GM23338 (cell line): ENCODE data around the gene CBFA2T3. TPM values are rescaled to one million over a fixed set of nuclear protein-coding genes. Genes with fewer than 3 reads are reported as not detected.

Source experiments
- ATAC-seq: fragments of 200-7000 bp; cut with Tn5 transposase; 3 replicates; pipeline ENCODE4 v1.9.1; 2020
- DNase-seq: peaks from one replicate; pipeline ENCODE4 v3.0.0-alpha.2; 2015; ENCODE audit warnings: low spot score
- H2AFZ ChIP-seq: fragments of 200-600 bp; sonication (generic); 2 replicates; pipeline ENCODE4 v1.8.0; 2016; ENCODE audit warnings: antibody characterized with exemption, mild to moderate bottlenecking, moderate library complexity
- H3F3A ChIP-seq: fragments of 200-600 bp; sonication (generic); replicated peaks from 2 replicates; pipeline ENCODE4 v1.8.0; 2017; ENCODE audit warnings: antibody characterized with exemption, mixed run types, low read depth
- H3K27ac ChIP-seq: fragments of 200-600 bp; sonication (generic); 2 replicates; pipeline ENCODE4 v1.6.1; 2016; ENCODE audit warnings: low read depth
- H3K27me3 ChIP-seq: fragments of 200-600 bp; sonication (generic); 2 replicates; pipeline ENCODE4 v1.8.0; 2016; ENCODE audit warnings: mild to moderate bottlenecking, mixed run types, moderate library complexity; ENCODE audit not compliant: insufficient read depth
- H3K36me3 ChIP-seq: fragments of 200-600 bp; sonication (generic); 2 replicates; pipeline ENCODE4 v1.8.0; 2016; ENCODE audit warnings: mild to moderate bottlenecking; ENCODE audit not compliant: insufficient read depth
- H3K4me1 ChIP-seq: fragments of 200-600 bp; sonication (generic); 2 replicates; pipeline ENCODE4 v1.8.0; 2016; ENCODE audit warnings: mild to moderate bottlenecking, moderate library complexity; ENCODE audit not compliant: insufficient read depth
- H3K4me2 ChIP-seq: fragments of 200-600 bp; sonication (generic); 2 replicates; pipeline ENCODE4 v1.7.1; 2017; ENCODE audit warnings: mixed run types
- H3K4me3 ChIP-seq: fragments of 200-600 bp; sonication (generic); 2 replicates; pipeline ENCODE4 v1.6.1; 2016; ENCODE audit warnings: mixed run types
- H3K79me2 ChIP-seq: fragments of 200-600 bp; sonication (generic); replicated peaks from 2 replicates; pipeline ENCODE4 v1.8.0; 2017; ENCODE audit warnings: mild to moderate bottlenecking; ENCODE audit not compliant: insufficient read depth
- H3K9me2 ChIP-seq: fragments of 200-600 bp; sonication (generic); 2 replicates; pipeline ENCODE4 v1.8.0; 2017; ENCODE audit not compliant: insufficient read depth
- H4K20me1 ChIP-seq: fragments of 200-600 bp; sonication (generic); replicated peaks from 2 replicates; pipeline ENCODE4 v1.8.0; 2017; ENCODE audit warnings: mild to moderate bottlenecking; ENCODE audit not compliant: insufficient read depth
- H3K27ac Mint-ChIP-seq: 2 replicates; pipeline ENCODE4 v1.8.0; 2020; ENCODE audit warnings: inconsistent platforms, mild to moderate bottlenecking, moderate library complexity, mixed read lengths
- H3K27me3 Mint-ChIP-seq: 3 replicates; pipeline ENCODE4 v1.8.0; 2022; ENCODE audit warnings: low read depth, mild to moderate bottlenecking, moderate library complexity, mixed read lengths, inconsistent platforms; ENCODE audit not compliant: insufficient read depth, poor library complexity
- H3K36me3 Mint-ChIP-seq: 3 replicates; pipeline ENCODE4 v1.8.0; 2021; ENCODE audit warnings: low read depth, mild to moderate bottlenecking, inconsistent platforms, moderate library complexity, mixed read lengths
- H3K4me1 Mint-ChIP-seq: 3 replicates; pipeline ENCODE4 v1.8.0; 2020; ENCODE audit warnings: mild to moderate bottlenecking, inconsistent platforms, mixed read lengths
- H3K4me3 Mint-ChIP-seq: 3 replicates; pipeline ENCODE4 v1.8.0; 2021; ENCODE audit warnings: moderate library complexity, mild to moderate bottlenecking, inconsistent platforms, mixed read lengths
- H3K9me3 Mint-ChIP-seq: 3 replicates; pipeline ENCODE4 v1.8.0; 2020; ENCODE audit warnings: moderate library complexity, mild to moderate bottlenecking, inconsistent platforms, mixed read lengths
- CREB1 ChIP-seq: fragments of 250-450 bp; sonication (Bioruptor Pico); IDR thresholded peaks from 2 replicates; pipeline ENCODE4 v1.5.0; 2020; ENCODE audit warnings: low read depth, mild to moderate bottlenecking, moderate library complexity
- CTCF ChIP-seq, 2 experiments: fragments of 200-600 bp in 1 of 2; sonication (generic) in 1 of 2; conservative IDR thresholded peaks; 2 replicates each; pipeline versions ENCODE4 v1.5.1 to v1.6.1; 2016 to 2017; ENCODE audit warnings: antibody characterized with exemption in 2 of 2, low read depth in 2 of 2, mild to moderate bottlenecking in 2 of 2, moderate library complexity in 1 of 2
- ETS1 ChIP-seq: IDR thresholded peaks from 2 replicates; pipeline ENCODE4 v1.6.1; 2016; ENCODE audit warnings: antibody characterized with exemption
- EZH2 ChIP-seq: fragments of 200-600 bp; sonication (generic); IDR thresholded peaks from one replicate; pipeline ENCODE4 v1.8.0; 2017; ENCODE audit warnings: antibody characterized with exemption, mild to moderate bottlenecking, low read depth; ENCODE audit not compliant: unreplicated experiment
- EZH2phosphoT487 ChIP-seq: fragments of 200-600 bp; sonication (generic); IDR thresholded peaks from one replicate; pipeline ENCODE4 v1.8.1; 2018; ENCODE audit warnings: antibody characterized with exemption; ENCODE audit not compliant: unreplicated experiment
- JUNB ChIP-seq: IDR thresholded peaks from one replicate; pipeline ENCODE4 v1.6.1; 2016; ENCODE audit warnings: antibody characterized with exemption; ENCODE audit not compliant: unreplicated experiment
- NANOG ChIP-seq: IDR thresholded peaks from 2 replicates; pipeline ENCODE4 v1.6.1; 2016; ENCODE audit warnings: antibody characterized with exemption, borderline replicate concordance
- POLR2AphosphoS5 ChIP-seq: IDR thresholded peaks from 2 replicates; pipeline ENCODE4 v1.6.1; 2016; ENCODE audit warnings: antibody characterized with exemption, low read depth
- REST ChIP-seq: IDR thresholded peaks from one replicate; pipeline ENCODE4 v1.6.1; 2018; ENCODE audit warnings: antibody characterized with exemption; ENCODE audit not compliant: unreplicated experiment
- STAT1 ChIP-seq: IDR thresholded peaks from one replicate; pipeline ENCODE4 v1.6.1; 2016; ENCODE audit warnings: antibody characterized with exemption; ENCODE audit not compliant: unreplicated experiment
- ZNF114 ChIP-seq: fragments of 250-450 bp; sonication (Bioruptor Pico); IDR thresholded peaks from 2 replicates; pipeline ENCODE4 v1.5.0; 2020; ENCODE audit warnings: mild to moderate bottlenecking, moderate library complexity
- ZNF331 ChIP-seq: fragments of 250-450 bp; sonication (Bioruptor Pico); IDR thresholded peaks from 2 replicates; pipeline ENCODE4 v1.5.0; 2020; ENCODE audit warnings: low read depth, mild to moderate bottlenecking, moderate library complexity
- ZNF462 ChIP-seq: fragments of 250-450 bp; sonication (Bioruptor Pico); IDR thresholded peaks from 2 replicates; pipeline ENCODE4 v1.5.0; 2020; ENCODE audit warnings: mild to moderate bottlenecking, moderate library complexity
- polyA plus RNA-seq: library from polyadenylated mRNA; unstranded; fragments of >200 nt; fragmentation: Nextera tagmentation; extraction: Ambion mirVana; gene quantifications from 2 replicates; pipeline ENCODE4 v1.2.1, GENCODE V29; 2016
- total RNA-seq: library from RNA; depleted of rRNA; stranded (reverse); fragments of >200 nt; shearing (Covaris generic); gene quantifications from 2 replicates; pipeline ENCODE4 v1.2.3, GENCODE V29; 2014

CBFA2T3 gene
- total and polyA plus RNA-seq, 2 experiments from 2014 or later = 0.87 to 1.5 TPM

GRCh38 chr16:88921591-88921990 lies 55.4 kb downstream of the CBFA2T3 start:
- H3K27me3 ChIP-seq = no peaks in the 10 kb centered on the region
- H3K36me3 ChIP-seq = no peaks in the 10 kb centered on the region
- no peaks in the 10 kb centered on the region for H3F3A ChIP-seq
- peaks cover 4% of the 10 kb centered on the region; the same call in 1 of the 3 replicates for H3K36me3 Mint-ChIP-seq
- H3K4me3 ChIP-seq = no peak overlapping the region
- no peaks in the 10 kb centered on the region for H4K20me1 ChIP-seq
- no peak overlapping the region for H3K4me3 Mint-ChIP-seq
- H3K4me1 ChIP-seq = no peaks in the 10 kb centered on the region
- no peak overlapping the region for H3K4me2 ChIP-seq
- H3K79me2 ChIP-seq = no peaks in the 10 kb centered on the region
- H3K9me3 Mint-ChIP-seq = peaks cover 8% of the 10 kb centered on the region; the same call in 2 of the 3 replicates
- H3K27me3 Mint-ChIP-seq = peaks cover 5% of the 10 kb centered on the region
- ATAC-seq (no peak), DNase-seq (no peak)
- H3K27ac ChIP-seq = peak overlapping the region; percentile 39; the same call in 1 of the 2 replicates
- no peaks in the 10 kb centered on the region for H3K9me2 ChIP-seq
- H3K4me1 Mint-ChIP-seq = peaks cover 34% of the 10 kb centered on the region
- H2AFZ ChIP-seq = no peak overlapping the region
- no peak overlapping the region for H3K27ac Mint-ChIP-seq
- TF ChIP-seq ZNF462 = no peak
- TF ChIP-seq EZH2 = no peak
- TF ChIP-seq ETS1 = no peak
- TF ChIP-seq POLR2AphosphoS5 = no peak
- TF ChIP-seq CREB1 (CRISPR knock-in tag) = no peak
- no peak for TF ChIP-seq EZH2phosphoT487
- TF ChIP-seq JUNB = no peak
- no peak for TF ChIP-seq STAT1
- TF ChIP-seq CTCF (conservative IDR thresholded peaks at IDR 0.05; ENCODE audit: low read depth in 2 of 2) = no peak
- TF ChIP-seq NANOG = no peak
- TF ChIP-seq REST = no peak
- TF ChIP-seq ZNF331 = no peak
- no peak for TF ChIP-seq ZNF114
